Neural cell (in vitro differentiated cells): ENCODE data around the gene APOBEC2. TPM values are rescaled to one million over a fixed set of nuclear protein-coding genes. Genes with fewer than 3 reads are reported as not detected.

Experiments used
- H2AFZ ChIP-seq: fragments of 200-600, 300-800 bp; sonication (generic), shearing (Covaris generic); 2 replicates; pipeline ENCODE4 v1.6.0; 2014; ENCODE audit warnings: low read depth, mild to moderate bottlenecking, antibody characterized with exemption, low read length, moderate library complexity
- H3F3A ChIP-seq: fragments of 200-600 bp; shearing (Covaris generic); 2 replicates; pipeline ENCODE4 v1.6.1; 2016; ENCODE audit warnings: mild to moderate bottlenecking, moderate library complexity, mixed read lengths, antibody characterized with exemption, low read length; ENCODE audit not compliant: insufficient read depth, poor library complexity, severe bottlenecking
- H3K27ac ChIP-seq: fragments of 200-600, 300-800 bp; sonication (generic), shearing (Covaris generic); 2 replicates; pipeline ENCODE4 v1.5.1; 2014; ENCODE audit warnings: mild to moderate bottlenecking, low read length, moderate library complexity
- H3K27me3 ChIP-seq: fragments of 300-800, 200-600 bp; sonication (generic), shearing (Covaris generic); 2 replicates; pipeline ENCODE4 v1.6.0; 2014; ENCODE audit warnings: mild to moderate bottlenecking, low read depth, low read length, moderate library complexity; ENCODE audit not compliant: insufficient read depth
- H3K36me3 ChIP-seq: fragments of 300-800, 200-600 bp; sonication (generic), shearing (Covaris generic); 2 replicates; pipeline ENCODE4 v1.5.1; 2014; ENCODE audit warnings: mild to moderate bottlenecking, antibody characterized with exemption, low read length, moderate library complexity; ENCODE audit not compliant: insufficient read depth
- H3K4me2 ChIP-seq: fragments of 300-800, 200-600 bp; sonication (generic), shearing (Covaris generic); 2 replicates; pipeline ENCODE4 v1.6.0; 2014; ENCODE audit warnings: mild to moderate bottlenecking, low read length
- H3K4me3 ChIP-seq: fragments of 300-800, 200-600 bp; sonication (generic), shearing (Covaris generic); 2 replicates; pipeline ENCODE4 v1.5.1; 2014; ENCODE audit warnings: mild to moderate bottlenecking, low read length, moderate library complexity
- H3K79me2 ChIP-seq: fragments of 200-600 bp; shearing (Covaris generic); replicated peaks from 2 replicates; pipeline ENCODE4 v1.6.0; 2014; ENCODE audit warnings: mild to moderate bottlenecking, low read length, moderate library complexity; ENCODE audit not compliant: insufficient read depth
- H3K9ac ChIP-seq: fragments of 300-800, 200-600 bp; sonication (generic), shearing (Covaris generic); 2 replicates; pipeline ENCODE4 v1.6.1; 2016; ENCODE audit warnings: mild to moderate bottlenecking, low read length, mixed read lengths
- H3K9me2 ChIP-seq: fragments of 200-600 bp; shearing (Covaris generic); 2 replicates; pipeline ENCODE4 v1.6.1; 2016; ENCODE audit warnings: mild to moderate bottlenecking, low read length, mixed read lengths; ENCODE audit not compliant: insufficient read depth
- H3K9me3 ChIP-seq: fragments of 200-600, 300-800 bp; sonication (generic), shearing (Covaris generic); 2 replicates; pipeline ENCODE4 v1.6.1; 2016; ENCODE audit warnings: mild to moderate bottlenecking, mixed run types, low read length, moderate library complexity, mixed read lengths
- H4K20me1 ChIP-seq: fragments of 200-600 bp; shearing (Covaris generic); 2 replicates; pipeline ENCODE4 v1.6.1; 2016; ENCODE audit warnings: mild to moderate bottlenecking, mixed run types; ENCODE audit not compliant: insufficient read depth
- EP300 ChIP-seq: fragments of 450-650 bp; conservative IDR thresholded peaks from 2 replicates; pipeline ENCODE4 v1.6.1; 2014; ENCODE audit warnings: antibody characterized with exemption, mild to moderate bottlenecking, moderate library complexity; ENCODE audit not compliant: poor library complexity, severe bottlenecking
- EZH2 ChIP-seq: fragments of 200-600, 300-800 bp; shearing (Covaris generic), sonication (generic); IDR thresholded peaks from 2 replicates; pipeline ENCODE4 v1.6.1; 2014; ENCODE audit warnings: antibody characterized with exemption, low read length, borderline replicate concordance, mild to moderate bottlenecking; ENCODE audit not compliant: insufficient read depth, poor library complexity, severe bottlenecking
- MXI1 ChIP-seq: fragments of 450-650 bp; conservative IDR thresholded peaks from 2 replicates; pipeline ENCODE4 v1.6.1; 2014; ENCODE audit warnings: antibody characterized with exemption, mild to moderate bottlenecking; ENCODE audit not compliant: poor library complexity, severe bottlenecking
- POLR2AphosphoS5 ChIP-seq: IDR thresholded peaks from 2 replicates; pipeline ENCODE4 v1.6.1; 2012
- RAD21 ChIP-seq: fragments of 450-650 bp; conservative IDR thresholded peaks from 2 replicates; pipeline ENCODE4 v1.6.1; 2014; ENCODE audit warnings: antibody characterized with exemption, mild to moderate bottlenecking, moderate library complexity
- REST ChIP-seq: IDR thresholded peaks from 2 replicates; pipeline ENCODE4 v1.6.1; 2012; ENCODE audit warnings: borderline replicate concordance
- SMC3 ChIP-seq: fragments of 450-650 bp; conservative IDR thresholded peaks from 2 replicates; pipeline ENCODE4 v1.6.1; 2014; ENCODE audit warnings: antibody characterized with exemption, mild to moderate bottlenecking, moderate library complexity; ENCODE audit not compliant: poor library complexity
- TAF1 ChIP-seq: IDR thresholded peaks from 2 replicates; pipeline ENCODE4 v1.6.1; 2012; ENCODE audit warnings: low read depth
- polyA plus RNA-seq: library from polyadenylated mRNA; depleted of rRNA; stranded (reverse); fragments of >200 nt; gene quantifications from 2 replicates; pipeline ENCODE4 v1.2.3, GENCODE V29; 2014

The APOBEC2 gene
- polyA plus RNA-seq, 1 donor from 2014 or later = not detected

- no peak overlapping the region for H2AFZ ChIP-seq
- no peak overlapping the region for H3K4me2 ChIP-seq
- no peak overlapping the region for H3K9ac ChIP-seq
- no peak for TF ChIP-seq RAD21
- H3K9me2 ChIP-seq = no peaks in the 10 kb centered on the region
- H3K79me2 ChIP-seq = no peaks in the 10 kb centered on the region
- no peak overlapping the region for H3K27ac ChIP-seq
- no peaks in the 10 kb centered on the region for H3K27me3 ChIP-seq
- no peaks in the 10 kb centered on the region for H3K36me3 ChIP-seq
- H3F3A ChIP-seq = no peaks in the 10 kb centered on the region
- no peak overlapping the region for H3K4me3 ChIP-seq
- no peaks in the 10 kb centered on the region for H4K20me1 ChIP-seq
- no peaks in the 10 kb centered on the region for H3K9me3 ChIP-seq
Measured at GRCh38 chr6:41008011-41008410, 45.0 kb upstream of the APOBEC2 start.

GRCh38 chr6:41009669-41010068, 43.3 kb upstream of the APOBEC2 start:
- no peak overlapping the region for H3K4me2 ChIP-seq
- H3K36me3 ChIP-seq = no peaks in the 10 kb centered on the region
- no peaks in the 10 kb centered on the region for H3K9me2 ChIP-seq
- no peaks in the 10 kb centered on the region for H4K20me1 ChIP-seq
- H2AFZ ChIP-seq = no peak overlapping the region
- H3K27me3 ChIP-seq = no peaks in the 10 kb centered on the region
- no peaks in the 10 kb centered on the region for H3K79me2 ChIP-seq
- H3K9ac ChIP-seq = no peak overlapping the region
- no peak overlapping the region for H3K27ac ChIP-seq
- TF ChIP-seq EZH2 (no peak), MXI1 (no peak), EP300 (no peak), POLR2AphosphoS5 (no peak), RAD21 (no peak), SMC3 (no peak), REST (no peak), TAF1 (no peak)
- no peak overlapping the region for H3K4me3 ChIP-seq
- no peaks in the 10 kb centered on the region for H3F3A ChIP-seq
- H3K9me3 ChIP-seq = no peaks in the 10 kb centered on the region

GRCh38 chr6:41011673-41012072, 41.3 kb upstream of the APOBEC2 start:
- no peak overlapping the region for H3K9ac ChIP-seq
- no peak overlapping the region for H3K4me2 ChIP-seq
- TF ChIP-seq SMC3 (no peak), POLR2AphosphoS5 (no peak)
- no peak overlapping the region for H2AFZ ChIP-seq
- H3K4me3 ChIP-seq = no peak overlapping the region
- no peaks in the 10 kb centered on the region for H3K9me2 ChIP-seq
- H3K27me3 ChIP-seq = no peaks in the 10 kb centered on the region
- no peak overlapping the region for H3K27ac ChIP-seq
- H3K79me2 ChIP-seq = no peaks in the 10 kb centered on the region
- H3K9me3 ChIP-seq = no peaks in the 10 kb centered on the region
- H3K36me3 ChIP-seq = no peaks in the 10 kb centered on the region
- H3F3A ChIP-seq = no peaks in the 10 kb centered on the region
- H4K20me1 ChIP-seq = no peaks in the 10 kb centered on the region
